K562 (cell line): Measurements from ENCODE around the gene SNX30. TPM values are rescaled to one million over a fixed set of nuclear protein-coding genes. Genes with fewer than 3 reads are reported as not detected.

Experiments
- ATAC-seq: fragments of 200-7000 bp; cut with Tn5 transposase; 3 replicates; pipeline ENCODE4 v1.9.1; 2020; ENCODE audit warnings: moderate library complexity
- BruUV-seq: library from RNA; stranded (reverse); fragments of 400-500 nt; replicated peaks from 2 replicates; lab custom pipeline; 2021; lab: Mats Ljungman, UMichigan
- CTCF ChIA-PET: fragments of 300-600 bp; formaldehyde crosslinking; extraction: SDS; loops from one replicate; lab custom pipeline; 2021; ENCODE audit warnings: low intra/inter-chr PET ratio; lab: Yijun Ruan, JAX
- POLR2A ChIA-PET: fragments of 300-600, 350-650 bp; sonication (Branson Sonifier 250); formaldehyde crosslinking; extraction: SDS; loops from one replicate; lab custom pipeline; 2021; ENCODE audit warnings: antibody characterized with exemption, inconsistent platforms; lab: Yijun Ruan, JAX
- DNase-seq, 4 experiments: peaks; one replicate each; pipeline versions ENCODE4 v3.0.0 to v3.0.0-alpha.2; 2011 to 2018; ENCODE audit warnings: low spot score in 3 of 4, mixed read lengths in 3 of 4; ENCODE audit errors: extremely low read depth in 1 of 4
- FAIRE-seq: peaks from 2 replicates; lab custom pipeline; 2011; peaks lifted over from hg19 to GRCh38; lab: Jason Lieb, UNC
- H2AFZ ChIP-seq: 2 replicates; pipeline ENCODE4 v1.6.0; 2011; ENCODE audit warnings: low read depth, low read length, control low read depth, inconsistent platforms
- H3K27ac ChIP-seq: fragments of 200-600 bp; 3 replicates; pipeline ENCODE4 v1.8.0; 2011; ENCODE audit warnings: low read depth, mild to moderate bottlenecking, control low read depth, inconsistent platforms, low read length, moderate library complexity, mixed read lengths; ENCODE audit errors: extremely low read depth
- H3K27me3 ChIP-seq, 2 experiments: fragments of 300-600 bp in 1 of 2; 2 replicates in 1 of 2; 3 replicates in 1 of 2; pipeline versions ENCODE4 v1.6.0 to v1.8.0; 2011; ENCODE audit warnings: inconsistent platforms in 2 of 2, low read length in 2 of 2, mild to moderate bottlenecking in 1 of 2, mixed read lengths in 1 of 2, moderate library complexity in 1 of 2; ENCODE audit not compliant: control insufficient read depth in 2 of 2, insufficient read depth in 2 of 2
- H3K36me3 ChIP-seq: fragments of 300-600 bp; 3 replicates; pipeline ENCODE4 v1.8.0; 2011; ENCODE audit warnings: mild to moderate bottlenecking, low read length, inconsistent platforms; ENCODE audit not compliant: control insufficient read depth, insufficient read depth
- H3K4me1 ChIP-seq, 2 experiments: fragments of 200-600 bp in 1 of 2; replicated peaks in 1 of 2; 2 replicates in 1 of 2; 3 replicates in 1 of 2; pipeline versions ENCODE4 v1.5.1 to v1.8.0; 2011; ENCODE audit warnings: inconsistent platforms in 2 of 2, low read length in 2 of 2, mild to moderate bottlenecking in 1 of 2, mixed read lengths in 1 of 2, moderate library complexity in 1 of 2; ENCODE audit not compliant: control insufficient read depth in 2 of 2, insufficient read depth in 2 of 2
- H3K4me2 ChIP-seq: 2 replicates; pipeline ENCODE4 v1.6.1; 2011; ENCODE audit warnings: low read length, control low read depth, inconsistent platforms, mixed read lengths; ENCODE audit not compliant: insufficient read depth
- H3K4me3 ChIP-seq: fragments of 200-600 bp; sonication (generic), shearing (Covaris generic); 2 replicates; pipeline ENCODE4 v1.5.1; 2016; ENCODE audit warnings: control low read depth, inconsistent platforms
- H3K79me2 ChIP-seq: fragments of 200-600 bp; 3 replicates; pipeline ENCODE4 v1.8.0; 2011; ENCODE audit warnings: low read length, inconsistent platforms; ENCODE audit not compliant: control insufficient read depth, insufficient read depth
- H3K9ac ChIP-seq, 2 experiments: 2 replicates each; pipeline versions ENCODE4 v1.6.0 to v1.6.1; 2011; ENCODE audit warnings: low read depth in 2 of 2, low read length in 2 of 2, control low read depth in 1 of 2, inconsistent platforms in 1 of 2, mild to moderate bottlenecking in 1 of 2, mixed read lengths in 1 of 2; ENCODE audit not compliant: insufficient read depth in 1 of 2
- H3K9me1 ChIP-seq: one replicate; pipeline ENCODE4 v1.6.0; 2011; ENCODE audit warnings: inconsistent platforms, mild to moderate bottlenecking, low read length, moderate library complexity; ENCODE audit not compliant: control insufficient read depth, insufficient read depth
- H3K9me3 ChIP-seq: replicated peaks from 2 replicates; pipeline ENCODE4 v1.5.1; 2011; ENCODE audit warnings: low read depth, low read length, inconsistent platforms; ENCODE audit not compliant: control insufficient read depth, insufficient read depth
- H4K20me1 ChIP-seq: replicated peaks from 2 replicates; pipeline ENCODE4 v1.6.1; 2011; ENCODE audit warnings: low read length, inconsistent platforms, mixed read lengths; ENCODE audit not compliant: control insufficient read depth, insufficient read depth
- ARID1B ChIP-seq: fragments of 450-650 bp; IDR thresholded peaks from 2 replicates; pipeline ENCODE4 v1.6.1; 2016; ENCODE audit warnings: antibody characterized with exemption, mild to moderate bottlenecking, inconsistent platforms
- CTBP1 ChIP-seq: fragments of 450-650 bp; IDR thresholded peaks from 2 replicates; pipeline ENCODE4 v1.6.1; 2016; ENCODE audit warnings: borderline replicate concordance
- CTCF ChIP-seq, 3 experiments: IDR thresholded peaks in 2 of 3; conservative IDR thresholded peaks in 1 of 3; 2 replicates each; pipeline ENCODE4 v1.5.1; 2011 to 2012; ENCODE audit warnings: low read length in 3 of 3, mild to moderate bottlenecking in 3 of 3, control low read depth in 2 of 3, improper control_type of control experiment in 1 of 3, inconsistent platforms in 1 of 3, low read depth in 1 of 3, mixed read lengths in 1 of 3, moderate library complexity in 1 of 3; ENCODE audit not compliant: insufficient read depth in 2 of 3
- ELF1 ChIP-seq: fragments of 200-800 bp; sonication (Bioruptor generic); IDR thresholded peaks from 2 replicates; pipeline ENCODE4 v1.6.1; 2016; ENCODE audit warnings: missing genetic modification characterization, missing compliant biosample characterization
- FOXK1 ChIP-seq: sonication (generic); formaldehyde crosslinking; IDR thresholded peaks from 2 replicates; pipeline ENCODE4 v1.8.0; 2022; ENCODE audit warnings: missing genetic modification reagents, mild to moderate bottlenecking, borderline replicate concordance
- HNRNPK ChIP-seq: fragments of 200-400 bp; formaldehyde crosslinking; IDR thresholded peaks from one replicate; pipeline ENCODE4 v1.6.1; 2018; ENCODE audit warnings: mild to moderate bottlenecking, low read depth, low read length; ENCODE audit not compliant: poor library complexity, severe bottlenecking
- HNRNPUL1 ChIP-seq: fragments of 200-400 bp; formaldehyde crosslinking; IDR thresholded peaks from 2 replicates; pipeline ENCODE4 v1.6.1; 2017; ENCODE audit warnings: low read length
- RAD21 ChIP-seq, 2 experiments: fragments of 250-450 bp in 1 of 2; fragments of 450-650 bp in 1 of 2; sonication (Bioruptor Pico) in 1 of 2; formaldehyde crosslinking in 1 of 2; IDR thresholded peaks in 1 of 2; conservative IDR thresholded peaks in 1 of 2; 2 replicates each; pipeline versions ENCODE4 v1.4.0 to v1.8.0; 2020 to 2022; ENCODE audit warnings: mild to moderate bottlenecking in 2 of 2, moderate library complexity in 1 of 2
- SMARCA4 ChIP-seq: fragments of 450-650 bp; IDR thresholded peaks from 2 replicates; pipeline ENCODE4 v1.6.1; 2016
- TAL1 ChIP-seq: fragments of 450-650 bp; IDR thresholded peaks from 2 replicates; pipeline ENCODE4 v1.6.1; 2016; ENCODE audit warnings: mild to moderate bottlenecking
- ZBTB1 ChIP-seq: sonication (generic); formaldehyde crosslinking; IDR thresholded peaks from 2 replicates; pipeline ENCODE4 v1.8.1; 2023; ENCODE audit warnings: missing genetic modification reagents, low read depth, mild to moderate bottlenecking, borderline replicate concordance
- ZNF384 ChIP-seq: IDR thresholded peaks from 2 replicates; pipeline ENCODE4 v1.6.1; 2012; ENCODE audit warnings: low read depth, low read length, improper control_type of control experiment
- ZNF511 ChIP-seq: sonication (generic); formaldehyde crosslinking; IDR thresholded peaks from 2 replicates; pipeline ENCODE4 v1.8.0; 2022; ENCODE audit warnings: mild to moderate bottlenecking, missing genetic modification reagents
- ZNF609 ChIP-seq: sonication (generic); formaldehyde crosslinking; IDR thresholded peaks from 2 replicates; pipeline ENCODE4 v1.8.1; 2023; ENCODE audit warnings: missing genetic modification reagents, mild to moderate bottlenecking, borderline replicate concordance
- ZNF785 ChIP-seq: fragments of 250-450 bp; sonication (Bioruptor Pico); IDR thresholded peaks from 2 replicates; pipeline ENCODE4 v1.4.0; 2020; ENCODE audit warnings: mild to moderate bottlenecking
- WGBS: fragments of 100-300 bp; shearing (Covaris generic); methylation state at CpG from one replicate; pipeline ENCODE4 v1.1.6; 2016; ENCODE audit warnings: low coverage, mixed read lengths; ENCODE audit not compliant: insufficient coverage; ENCODE audit errors: missing lambda C conversion rate; 5-methylcytosine and 5-hydroxymethylcytosine counted together
- in situ Hi-C: fragments of 300-500 bp; cut with MboI; formaldehyde crosslinking; loops from 4 replicates; pipeline ENCODE4 v1.15.0; 2018; ENCODE audit warnings: inconsistent platforms, mixed read lengths
- intact Hi-C: fragments of 100-400 bp; cut with micrococcal nuclease; formaldehyde crosslinking; loops from 2 replicates; pipeline ENCODE4 v1.14.2; 2022
- polyA plus RNA-seq, 8 experiments: library from polyadenylated mRNA; depleted of rRNA in 4 of 8; stranded (reverse) in 5 of 8; unstranded in 3 of 8; fragments of >200 nt; fragmentation: Nextera tagmentation in 2 of 8; fragmentation: Illumina TruSeq in 1 of 8; extraction: Ambion mirVana in 2 of 8; extraction: Trizol in 1 of 8; gene quantifications; 2 replicates each; pipeline versions ENCODE4 v1.2.1 to v1.2.3, GENCODE V29; 2011 to 2014; ENCODE audit warnings: inconsistent platforms in 1 of 8, missing spikeins in 1 of 8
- total RNA-seq, 7 experiments: library from RNA; depleted of rRNA in 6 of 7; stranded (reverse); fragments of >200 nt in 6 of 7; fragmentation: Illumina TruSeq in 2 of 7; extraction: Trizol in 2 of 7; gene quantifications; 2 replicates each; pipeline versions ENCODE4 v1.2.1 to v1.2.3, GENCODE V29; 2011 to 2021; ENCODE audit warnings: low replicate concordance in 1 of 7

SNX30 gene
- total and polyA plus RNA-seq, 9 of the 15 experiments (the other 6 are each of a cell fraction or from before 2014, with no cell fraction given) = 0.76 to 5.9 (median 3.3) TPM

GRCh38 chr9:112787978-112788377 lies 37.4 kb downstream of the SNX30 start (continued):
- TF ChIP-seq CTCF (IDR thresholded peaks at IDR 0.05 in 2 of 3, conservative IDR thresholded peaks at IDR 0.05 in 1 of 3; ENCODE audit: insufficient read depth in 2 of 3, low read depth in 1 of 3, low read length in 3 of 3) = no peak
- no peak for TF ChIP-seq SMARCA4
- no peak for TF ChIP-seq ARID1B

- no peaks in the 10 kb centered on the region; a peak in 1 of 5 replicates for H3K4me1 ChIP-seq
- no peak overlapping the region for H3K4me3 ChIP-seq
- 0 out of 2 replicates have a peak, but pooled peaks cover 3% of the 10 kb centered on the region for H4K20me1 ChIP-seq
- BruUV-seq = no TSS peak
- no peak for FAIRE-seq
- H3K4me2 ChIP-seq = no peak overlapping the region
- H3K36me3 ChIP-seq = no peaks in the 10 kb centered on the region
- CTCF ChIA-PET = no interaction called here
- no peak overlapping the region for H3K9ac ChIP-seq
- DNase-seq = no peak
- H2AFZ ChIP-seq = no peak overlapping the region
- no peak for ATAC-seq
- POLR2A ChIA-PET = interaction anchor here (0.8 kb wide), 1 partner anchor 39 kb away, joined by 3 read pairs; the partner anchor contains the start of gene SNX30
- in situ Hi-C loops = no loop called here
- no peaks in the 10 kb centered on the region for H3K9me1 ChIP-seq
- no peaks in the 10 kb centered on the region for H3K79me2 ChIP-seq
- WGBS = 6% methylated on average over 1 of the region's 1 CpG
- no peak overlapping the region for H3K27ac ChIP-seq
- intact Hi-C loops = no loop called here
- H3K9me3 ChIP-seq = no peaks in the 10 kb centered on the region
- H3K27me3 ChIP-seq = peaks cover 0 to 5% of the 10 kb centered on the region in 2 experiments; a peak in 1 of 5 replicates
- TF ChIP-seq ZNF609 (CRISPR knock-in tag) (no peak), ZNF384 (no peak), FOXK1 (no peak), HNRNPK (no peak), ZNF511 (CRISPR knock-in tag) (no peak), RAD21 (CRISPR knock-in tag; conservative IDR thresholded peaks at IDR 0.05 in 1 of 2, IDR thresholded peaks at IDR 0.05 in 1 of 2) (no peak), ZNF785 (CRISPR knock-in tag) (no peak), ELF1 (tag) (no peak), CTBP1 (no peak), HNRNPUL1 (no peak), TAL1 (no peak), ZBTB1 (CRISPR knock-in tag) (no peak)
Measured at GRCh38 chr9:112789473-112789872, 38.9 kb downstream of the SNX30 start.
